GM18519 (cell line): ENCODE measurements around the gene TJP3.
A peak's percentile ranks its signal among the peaks of the same experiment; 100 is the strongest.
"Not testable (repeated sequence)": the region's sequence is repeated elsewhere in the genome, so short reads cannot be mapped to it uniquely, and the experiment has no call there.

Experiments used
- ATAC-seq: cut with Tn5 transposase; IDR thresholded peaks from one replicate; pipeline ENCODE4 v1.9.1; 2021; ENCODE audit warnings: mild to moderate bottlenecking, moderate library complexity; ENCODE audit not compliant: unreplicated experiment, low FRiP score

The TJP3 gene

DNA sequence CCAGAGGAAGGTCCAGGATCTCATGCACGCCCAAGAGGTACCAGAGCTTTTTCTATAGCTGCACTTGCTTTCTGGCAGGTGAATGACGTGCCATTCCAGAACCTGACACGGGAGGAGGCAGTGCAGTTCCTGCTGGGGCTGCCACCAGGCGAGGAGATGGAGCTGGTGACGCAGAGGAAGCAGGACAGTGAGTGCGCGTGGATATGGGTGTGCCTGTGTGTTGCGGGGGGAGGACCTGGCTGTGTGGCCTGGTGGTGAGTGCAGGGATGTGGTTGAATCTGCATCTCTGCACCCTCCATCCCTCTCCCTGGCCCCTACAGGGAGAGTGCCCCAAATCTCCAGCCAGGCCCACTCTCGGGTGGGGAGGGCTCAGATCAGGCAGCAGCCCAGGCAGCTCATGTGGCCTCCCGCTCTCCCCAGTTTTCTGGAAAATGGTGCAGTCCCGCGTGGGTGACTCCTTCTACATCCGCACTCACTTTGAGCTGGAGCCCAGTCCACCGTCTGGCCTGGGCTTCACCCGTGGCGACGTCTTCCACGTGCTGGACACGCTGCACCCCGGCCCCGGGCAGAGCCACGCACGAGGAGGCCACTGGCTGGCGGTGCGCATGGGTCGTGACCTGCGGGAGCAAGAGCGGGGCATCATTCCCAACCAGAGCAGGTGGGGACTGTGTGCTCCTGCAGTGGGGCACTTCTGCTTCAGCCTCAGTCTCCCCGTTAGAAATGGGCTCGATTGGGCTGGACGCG, 30.5 kb downstream of the TJP3 start:
- no peak for ATAC-seq

DNA sequence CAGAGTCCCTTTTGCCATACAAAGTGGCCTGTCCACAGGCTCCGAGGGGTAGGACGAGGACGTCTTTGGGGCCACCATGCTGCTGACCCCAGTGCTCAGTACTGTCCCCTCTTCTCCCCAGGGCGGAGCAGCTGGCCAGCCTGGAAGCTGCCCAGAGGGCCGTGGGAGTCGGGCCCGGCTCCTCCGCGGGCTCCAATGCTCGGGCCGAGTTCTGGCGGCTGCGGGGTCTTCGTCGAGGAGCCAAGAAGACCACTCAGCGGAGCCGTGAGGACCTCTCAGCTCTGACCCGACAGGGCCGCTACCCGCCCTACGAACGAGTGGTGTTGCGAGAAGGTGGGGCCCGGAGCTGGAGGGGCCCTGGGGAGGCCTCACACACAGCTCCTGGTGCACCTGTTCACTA, 32.2 kb downstream of the TJP3 start:
- ATAC-seq = no peak

DNA sequence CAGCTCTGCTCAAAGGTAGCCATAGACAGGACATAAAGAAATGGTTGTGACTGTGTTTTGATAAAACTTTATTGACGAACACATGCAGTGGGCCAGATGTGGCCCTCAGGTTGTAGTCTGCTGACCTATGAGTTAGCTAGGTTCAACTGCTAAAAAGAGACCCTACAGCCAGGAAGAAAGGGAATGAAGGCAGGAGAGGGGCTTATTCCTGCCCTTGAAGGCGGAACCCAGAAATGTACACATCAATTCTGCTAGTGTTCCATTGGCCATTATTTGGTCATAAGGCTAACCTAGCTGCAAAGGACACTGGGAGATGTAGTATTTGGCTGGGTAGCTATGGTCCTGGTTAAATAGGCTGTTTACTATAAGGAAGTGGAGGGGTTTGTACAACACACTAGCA, 35.3 kb downstream of the TJP3 start:
- ATAC-seq = no peak

DNA sequence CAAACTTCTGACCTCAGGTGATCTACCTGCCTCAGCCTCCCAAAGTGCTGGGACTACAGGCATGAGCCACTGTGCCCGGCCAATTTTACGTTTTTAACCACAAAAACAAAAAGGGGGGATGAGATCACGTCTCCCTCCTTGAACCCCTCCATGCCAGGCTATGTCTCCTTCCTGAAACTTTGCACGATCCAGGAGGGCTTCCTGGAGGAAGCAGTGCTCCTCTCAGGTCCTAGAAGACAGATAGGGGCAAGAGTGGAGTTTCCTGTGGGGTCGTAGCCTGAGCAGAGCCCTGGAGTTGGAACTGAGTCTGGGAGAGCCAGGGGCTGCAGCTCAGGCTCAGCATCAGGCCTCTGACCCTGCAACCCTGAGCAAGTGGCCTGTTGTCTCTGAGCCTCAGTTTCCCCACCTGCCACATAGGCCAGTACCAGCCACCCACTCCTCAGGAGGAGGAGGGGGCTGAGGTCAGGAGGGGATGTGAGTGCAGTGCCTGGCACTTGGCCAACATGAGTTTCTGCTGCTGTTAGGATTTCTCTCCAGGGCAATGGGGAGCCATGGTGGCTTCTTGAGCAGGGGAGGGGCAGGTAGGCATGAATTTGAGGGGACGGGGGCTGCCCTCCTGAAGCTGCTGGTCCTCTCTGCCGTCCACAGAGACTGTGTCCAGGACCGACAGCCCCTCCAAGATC, 37.3 kb downstream of the TJP3 start:
- no peak for ATAC-seq

DNA sequence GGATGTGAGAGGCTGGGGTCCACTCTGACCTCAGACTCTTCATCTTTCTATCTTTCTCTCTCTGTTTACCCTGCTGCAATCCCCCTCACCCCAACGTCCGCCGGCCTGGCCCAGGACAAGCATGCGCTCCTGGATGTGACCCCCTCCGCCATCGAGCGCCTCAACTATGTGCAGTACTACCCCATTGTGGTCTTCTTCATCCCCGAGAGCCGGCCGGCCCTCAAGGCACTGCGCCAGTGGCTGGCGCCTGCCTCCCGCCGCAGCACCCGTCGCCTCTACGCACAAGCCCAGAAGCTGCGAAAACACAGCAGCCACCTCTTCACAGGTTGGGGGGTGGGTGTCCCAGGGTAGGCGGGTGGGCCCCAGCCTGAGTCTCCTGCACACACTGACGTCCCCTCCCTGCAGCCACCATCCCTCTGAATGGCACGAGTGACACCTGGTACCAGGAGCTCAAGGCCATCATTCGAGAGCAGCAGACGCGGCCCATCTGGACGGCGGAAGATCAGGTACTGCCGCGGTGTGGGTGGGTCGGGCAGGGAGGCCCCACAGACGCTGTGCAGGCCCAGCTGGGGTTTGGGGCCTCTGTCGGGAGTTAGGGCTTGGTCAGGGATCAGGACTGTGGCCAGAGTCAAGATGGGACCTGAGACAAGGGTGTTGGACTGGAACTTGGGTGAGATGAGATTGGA, 38.3 kb downstream of the TJP3 start:
- ATAC-seq = no peak

DNA sequence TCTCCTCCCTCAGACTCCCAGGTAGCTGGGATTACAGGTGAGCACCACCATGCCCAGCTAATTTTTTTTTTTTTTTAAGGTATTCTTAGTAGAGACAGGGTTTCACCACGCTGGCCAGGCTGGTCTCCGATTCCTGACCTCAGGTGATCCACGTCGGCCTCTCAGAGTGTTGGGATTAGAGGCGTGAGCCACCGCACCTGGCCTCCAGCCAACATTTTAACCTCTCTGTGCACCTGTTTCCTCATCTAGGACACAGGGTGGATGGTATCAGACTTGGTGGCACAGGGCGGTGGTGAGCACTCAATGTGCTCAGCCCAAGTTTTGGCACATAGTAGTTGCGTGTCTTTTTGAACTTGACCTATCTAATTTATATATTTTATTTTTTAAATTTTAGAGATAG, 40.8 kb downstream of the TJP3 start:
- ATAC-seq = no peak

DNA sequence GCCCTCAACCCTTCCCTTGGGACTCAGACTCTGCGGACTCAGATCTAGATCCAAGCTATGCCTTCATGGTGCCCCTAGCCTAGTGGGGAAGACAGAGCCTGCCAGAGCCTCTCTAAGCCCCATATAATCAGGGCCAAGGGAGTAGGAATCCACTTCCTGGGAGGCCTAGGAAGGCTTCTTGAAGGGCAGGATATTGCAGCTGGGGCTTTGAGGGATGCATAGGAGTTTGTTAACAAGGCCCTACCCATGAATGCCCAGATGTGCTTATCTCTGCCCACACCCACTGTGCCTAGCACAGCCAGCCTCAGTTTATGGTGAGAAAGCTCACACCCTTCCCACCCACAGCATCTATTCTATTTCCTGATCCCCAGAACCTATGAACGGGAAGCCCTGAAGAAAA, 42.0 kb downstream of the TJP3 start:
- no peak for ATAC-seq

DNA sequence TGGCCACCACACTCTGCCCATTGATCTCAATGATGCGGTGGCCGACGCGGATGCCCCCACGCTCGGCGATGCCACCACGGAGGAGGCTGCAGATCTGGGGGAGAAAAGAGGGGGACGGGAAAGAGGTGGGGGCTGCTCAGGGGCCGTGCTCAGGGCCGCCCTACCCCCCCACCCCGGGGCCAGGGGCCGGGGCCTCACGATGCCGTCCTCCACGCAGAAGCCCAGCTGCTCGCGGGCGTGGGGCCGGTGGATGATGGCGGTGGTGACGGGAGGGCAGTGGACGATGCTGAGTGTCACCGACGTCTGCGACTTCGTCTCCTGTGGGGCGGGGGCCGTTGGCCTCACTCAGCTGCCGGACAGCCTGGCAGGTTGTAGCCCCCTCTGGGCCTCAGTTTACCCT, 43.1 kb downstream of the TJP3 start:
- no peak for ATAC-seq

DNA sequence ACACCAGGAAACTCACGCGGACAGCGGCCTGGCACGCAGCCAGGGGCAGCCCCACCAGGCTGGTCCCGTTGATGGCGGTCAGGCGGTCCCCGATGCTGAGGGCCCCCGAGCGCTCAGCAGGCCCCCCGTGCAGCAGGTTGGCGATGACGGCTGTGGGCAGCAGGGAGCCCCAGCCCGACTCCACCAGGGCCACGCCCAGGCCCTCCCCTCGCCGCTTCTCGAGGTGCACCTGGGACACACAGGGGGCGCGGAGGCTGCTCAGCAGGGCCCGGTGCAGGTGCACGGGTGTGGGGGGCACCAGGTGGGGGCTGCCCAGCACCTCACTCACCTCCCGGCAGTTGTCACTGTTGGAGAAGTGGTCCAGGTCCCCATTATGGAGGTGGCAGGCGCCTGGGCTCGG, 44.3 kb downstream of the TJP3 start:
- ATAC-seq = no peak

DNA sequence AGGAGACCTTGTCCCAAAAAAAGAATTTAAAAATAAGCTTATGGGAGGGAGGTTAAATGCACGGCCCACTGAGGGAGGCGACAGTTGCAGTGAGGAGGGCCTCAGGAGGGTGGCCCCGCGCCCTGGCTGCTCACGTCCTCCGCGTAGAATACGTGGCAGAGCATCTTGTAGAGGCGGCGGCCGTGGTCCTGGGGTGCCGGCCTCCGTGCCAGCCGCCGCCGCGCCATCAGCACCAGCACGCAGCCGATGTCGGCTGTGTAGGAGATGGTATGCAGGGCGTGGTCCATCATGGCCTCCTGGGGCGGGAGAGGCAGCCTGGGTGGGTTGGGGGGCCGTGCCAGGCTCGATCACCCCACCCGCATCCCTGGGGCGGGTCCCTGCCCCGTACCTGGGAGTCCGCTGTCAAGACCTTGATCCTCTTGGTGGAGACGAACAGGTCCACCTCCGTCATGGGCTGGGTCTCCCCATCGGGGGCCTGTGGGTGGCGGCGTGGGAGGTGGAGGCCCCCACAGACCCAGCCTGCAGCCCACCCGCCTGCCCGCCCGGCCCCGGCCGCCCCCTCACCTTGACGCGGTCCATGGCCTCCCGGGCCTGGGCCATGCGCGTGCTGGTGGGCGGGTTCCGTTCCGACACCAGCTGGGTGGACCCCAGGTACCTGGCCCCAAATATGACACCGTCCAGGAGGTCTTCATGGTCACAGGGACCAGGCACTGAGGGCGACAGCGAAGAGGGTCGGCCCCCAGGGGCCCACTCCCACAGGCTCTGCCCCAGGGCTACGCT, 45.6 kb downstream of the TJP3 start:
- ATAC-seq = no peak

DNA sequence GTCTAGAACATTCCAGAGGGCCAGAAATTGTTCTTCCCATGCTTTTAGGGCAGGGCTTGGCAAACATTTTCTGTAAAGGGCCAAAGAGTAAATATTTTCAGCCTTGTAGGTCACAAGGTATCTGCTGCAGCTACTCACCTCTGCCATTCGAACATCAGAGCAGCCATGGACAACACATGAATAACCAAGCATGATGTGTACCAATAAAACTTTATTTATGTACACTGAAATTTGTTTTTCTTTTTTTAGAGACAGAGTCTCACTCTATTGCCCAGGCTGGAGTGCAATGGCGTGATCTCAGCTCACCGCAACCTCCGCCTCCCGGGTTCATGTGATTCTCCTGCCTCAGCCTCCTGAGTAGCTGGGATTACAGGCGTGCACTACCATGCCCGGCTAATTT, 49.5 kb downstream of the TJP3 start:
- not testable (repeated sequence) for ATAC-seq

DNA sequence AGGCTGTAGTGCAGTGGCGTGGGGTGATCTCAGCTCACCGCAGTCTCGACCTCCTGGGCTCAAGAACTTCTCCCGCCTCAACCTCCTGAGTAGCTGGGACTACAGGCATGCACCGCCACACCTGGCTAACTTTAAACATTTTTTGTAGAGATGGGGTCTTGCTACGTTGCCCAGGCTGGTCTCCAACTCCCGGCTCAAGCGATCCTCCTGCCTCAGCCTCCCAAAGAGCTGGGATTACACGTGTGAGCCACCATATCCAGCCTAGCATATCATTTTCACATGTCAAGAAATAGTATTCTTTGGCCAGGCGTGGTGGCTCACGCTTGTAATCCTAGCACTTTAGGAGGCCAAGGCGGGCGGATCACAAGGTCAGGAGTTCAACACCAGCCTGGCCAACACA, 50.1 kb downstream of the TJP3 start:
- ATAC-seq = not testable (repeated sequence)

DNA sequence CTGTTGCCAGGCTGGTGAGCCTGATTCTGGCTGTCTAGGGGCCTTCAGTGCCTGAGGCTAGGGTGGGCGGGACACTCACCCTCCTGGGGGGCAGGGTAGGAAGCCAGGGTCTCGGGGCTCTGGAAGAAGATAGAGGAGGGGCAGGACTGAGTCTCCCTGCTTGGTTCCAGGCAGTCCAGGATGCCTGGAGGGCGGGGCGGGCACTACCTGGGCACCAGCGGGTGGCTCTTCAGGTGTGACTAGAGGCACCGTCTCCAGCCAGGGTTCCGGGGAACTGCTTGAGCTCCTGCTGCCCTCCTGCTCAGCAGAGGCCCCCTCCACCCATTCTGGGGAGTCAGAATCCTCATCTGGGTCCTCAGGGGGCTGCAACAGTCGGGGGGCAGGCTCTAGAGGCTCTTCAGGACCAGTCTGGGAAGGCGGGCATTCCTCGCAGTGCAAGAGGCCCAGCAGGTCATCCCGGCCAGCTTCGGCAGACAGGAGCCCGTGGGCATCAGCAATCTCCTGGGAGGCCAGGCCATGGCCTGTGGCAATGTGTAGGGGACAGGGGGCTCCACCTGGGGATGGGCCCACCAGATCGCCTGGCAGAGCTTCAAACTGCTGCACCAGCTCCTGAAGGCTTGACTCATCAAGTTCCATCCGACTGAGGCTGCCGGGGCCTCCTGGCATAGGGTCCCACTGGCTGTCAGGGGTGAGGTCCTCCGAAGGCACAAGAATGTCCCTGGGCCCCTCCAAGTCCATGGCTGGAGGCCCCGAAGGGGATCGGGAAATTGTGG, 51.5 kb downstream of the TJP3 start:
- ATAC-seq = no peak

DNA sequence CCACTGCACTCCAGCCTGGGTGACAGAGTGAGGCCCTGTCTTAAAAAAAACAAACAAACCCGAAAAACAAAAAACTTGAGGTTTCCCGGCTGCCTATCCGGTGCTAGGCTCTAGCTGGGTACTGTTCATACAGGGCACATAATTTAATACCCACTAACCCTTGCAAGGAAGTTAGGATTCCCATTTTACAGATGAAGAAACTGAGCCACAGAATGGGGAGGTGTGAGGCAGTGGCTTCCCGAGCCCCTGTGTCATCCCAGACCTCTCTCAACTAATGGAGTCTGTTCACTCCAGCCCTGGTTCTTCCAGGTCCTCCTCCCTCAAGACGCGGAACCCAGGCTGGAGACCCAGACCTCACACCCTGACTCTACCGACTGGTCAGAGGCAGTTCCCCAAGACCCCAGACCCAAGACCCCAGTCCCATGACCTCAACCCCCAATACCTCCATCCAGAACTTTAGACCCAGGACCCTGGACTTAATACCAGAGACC, 52.7 kb downstream of the TJP3 start:
- ATAC-seq = no peak

DNA sequence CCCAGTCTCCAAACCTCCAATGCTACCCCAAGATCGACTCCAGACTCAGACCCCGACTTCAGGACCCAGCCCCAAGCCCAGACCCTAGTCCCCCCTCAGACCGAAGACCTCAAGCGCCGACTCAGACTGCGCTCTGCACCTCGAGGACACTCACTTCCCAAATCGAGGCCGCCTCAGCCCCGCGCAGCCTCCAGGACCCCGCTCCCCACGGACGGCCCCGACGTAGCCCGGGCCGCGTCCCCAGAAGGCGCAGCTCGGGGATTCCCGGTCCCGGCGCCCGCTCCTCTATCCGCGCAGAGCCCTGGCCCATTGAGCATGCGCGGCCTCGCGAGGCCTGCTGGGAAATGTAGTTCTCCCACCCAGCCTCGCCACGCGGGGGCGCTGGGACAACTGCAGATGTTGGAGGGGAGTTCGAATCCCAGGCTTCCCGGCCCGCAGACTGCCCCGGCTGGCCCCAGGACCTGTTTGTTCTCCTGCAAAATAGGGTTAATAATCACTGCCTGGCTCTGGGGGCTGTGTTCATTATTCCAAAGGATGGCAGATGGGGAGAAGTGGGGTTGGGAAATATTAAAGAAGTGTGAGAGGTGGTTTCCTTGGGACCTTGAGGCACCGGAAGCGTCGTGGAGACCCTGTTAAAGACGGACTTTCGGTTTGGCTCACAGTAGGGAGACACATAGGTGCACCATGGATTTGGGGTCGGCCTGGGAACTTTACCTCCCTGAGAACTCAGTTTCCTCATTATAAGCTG, 53.4 kb downstream of the TJP3 start, which contains the start of gene APBA3:
Gene APBA3, minus strand, starts transcription at position 311 of the 748 bp plus-strand sequence. CDS start 1,428 bp downstream, outside the sequence.
- ATAC-seq = peak; percentile 37

DNA sequence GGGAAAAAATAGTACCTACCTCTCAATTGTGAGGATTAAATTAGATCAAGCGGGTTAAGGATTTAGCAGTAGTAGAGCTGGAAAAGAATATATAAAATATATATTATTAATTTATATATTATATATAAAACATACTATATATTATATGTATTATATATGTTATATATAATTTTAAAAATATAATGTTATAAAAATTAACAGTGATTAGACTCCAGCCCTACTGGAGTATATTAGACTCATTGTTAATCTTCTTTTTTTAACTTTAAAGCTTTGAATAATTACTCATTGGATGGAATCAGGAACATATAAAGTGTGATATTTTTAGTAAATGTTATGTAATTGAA, 53.9 kb downstream of the TJP3 start:
- no peak for ATAC-seq

DNA sequence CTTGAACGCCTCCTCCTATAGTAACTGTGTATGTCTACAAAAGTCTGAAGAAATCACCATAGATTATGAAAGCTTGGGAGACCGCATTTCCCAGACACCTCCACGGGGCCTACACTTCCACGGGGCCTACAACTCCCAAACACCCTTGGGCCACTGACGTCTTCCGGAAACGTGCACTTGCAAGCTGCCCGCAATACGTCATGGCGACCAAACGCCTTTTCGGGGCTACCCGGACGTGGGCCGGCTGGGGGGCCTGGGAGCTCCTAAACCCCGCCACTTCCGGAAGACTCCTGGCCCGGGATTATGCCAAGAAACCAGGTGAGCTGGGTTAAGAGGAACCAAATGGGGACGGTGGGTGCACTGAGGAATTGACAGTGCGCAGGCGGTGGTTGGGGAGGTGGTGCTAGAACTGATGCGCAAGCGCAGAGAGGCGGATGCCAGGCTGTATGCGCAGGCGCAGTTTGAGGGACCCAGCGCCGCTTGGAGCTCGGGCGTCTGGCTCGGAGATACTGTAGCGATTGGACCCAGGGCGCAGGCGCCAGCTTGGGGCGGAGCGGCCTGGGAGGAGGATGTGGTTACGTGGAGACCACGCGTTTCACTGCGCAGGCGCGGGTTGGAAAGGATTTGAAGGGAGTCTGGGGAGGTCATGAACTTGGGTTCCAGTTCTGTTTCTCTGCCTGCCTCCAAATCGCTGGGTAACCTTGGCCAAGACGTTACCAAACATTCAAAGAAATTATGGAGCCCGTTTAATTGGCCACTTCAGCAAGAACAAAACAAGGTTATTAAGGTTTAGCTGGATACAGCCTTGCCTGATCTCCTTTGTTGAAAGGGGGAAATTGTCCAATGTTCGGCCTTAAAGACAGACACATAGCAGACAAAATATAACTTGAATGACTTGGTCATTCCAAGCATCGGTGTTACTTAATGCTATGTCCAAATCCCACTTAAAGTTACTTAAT, 54.6 kb downstream of the TJP3 start, which contains the start of gene MRPL54:
Gene MRPL54, plus strand, starts transcription at position 182 of the 959 bp plus-strand sequence. Its CDS starts 19 bp downstream, at position 201.
- peak; percentile 57 for ATAC-seq

DNA sequence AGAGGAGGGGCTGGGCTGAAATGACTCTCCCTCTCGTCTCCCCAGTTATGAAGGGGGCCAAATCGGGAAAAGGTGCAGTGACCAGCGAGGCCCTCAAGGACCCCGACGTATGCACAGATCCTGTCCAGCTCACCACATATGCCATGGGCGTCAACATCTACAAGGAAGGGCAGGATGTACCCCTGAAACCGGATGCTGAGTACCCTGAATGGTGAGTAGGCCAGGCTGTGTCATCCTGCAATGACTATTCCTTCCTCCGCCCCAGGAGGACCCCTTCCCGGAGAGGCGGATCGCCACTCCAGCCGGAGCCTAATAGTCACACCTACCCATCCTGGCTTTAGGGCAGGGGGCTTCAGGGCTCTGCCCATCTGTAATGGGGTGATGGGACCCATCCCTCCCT, 56.9 kb downstream of the TJP3 start:
- ATAC-seq = no peak
